Activated CD8-positive, alpha-beta memory T cell treated with anti-CD3 and anti-CD28 coated beads for 4 hours (primary cell): ENCODE results near the gene LY6G6F.
A peak's percentile ranks its signal among the peaks of the same experiment; 100 is the strongest.

ENCODE experiments used
- DNase-seq, 2 donors: peaks; one replicate each; pipeline ENCODE4 v3.0.0-alpha.2; 2020; ENCODE audit warnings: low read depth in 2 of 2

The LY6G6F gene

DNA sequence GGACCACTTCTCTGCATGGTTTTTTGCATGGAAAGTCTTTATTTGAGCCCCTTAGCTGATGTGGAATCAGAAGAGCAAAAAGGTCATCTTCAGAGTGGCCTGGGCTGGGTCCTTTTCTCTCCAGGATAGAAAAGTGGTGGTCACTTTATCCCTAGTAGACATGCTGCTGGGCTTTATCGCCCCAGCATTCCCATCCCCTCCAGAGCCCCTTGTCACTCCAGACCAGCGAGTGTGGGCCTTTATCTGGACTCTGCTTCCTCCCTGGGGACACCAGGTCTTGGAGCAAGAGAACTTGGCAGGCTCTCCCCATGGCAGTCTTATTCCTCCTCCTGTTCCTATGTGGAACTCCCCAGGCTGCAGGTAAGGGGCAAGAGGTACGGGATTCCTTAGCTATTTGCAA is at the start of gene LY6G6F:
LY6G6F (plus strand) TSS at position 268 of the 400 bp plus-strand sequence; CDS start at position 309, 41 bp downstream.
- no peak for DNase-seq

- no peak for DNase-seq
Observed at GRCh38 chr6:31657406-31658157, 49.1 kb upstream of the LY6G6F start.

- no peak for DNase-seq
Observed at GRCh38 chr6:31658158-31658688, 48.4 kb upstream of the LY6G6F start.

DNA sequence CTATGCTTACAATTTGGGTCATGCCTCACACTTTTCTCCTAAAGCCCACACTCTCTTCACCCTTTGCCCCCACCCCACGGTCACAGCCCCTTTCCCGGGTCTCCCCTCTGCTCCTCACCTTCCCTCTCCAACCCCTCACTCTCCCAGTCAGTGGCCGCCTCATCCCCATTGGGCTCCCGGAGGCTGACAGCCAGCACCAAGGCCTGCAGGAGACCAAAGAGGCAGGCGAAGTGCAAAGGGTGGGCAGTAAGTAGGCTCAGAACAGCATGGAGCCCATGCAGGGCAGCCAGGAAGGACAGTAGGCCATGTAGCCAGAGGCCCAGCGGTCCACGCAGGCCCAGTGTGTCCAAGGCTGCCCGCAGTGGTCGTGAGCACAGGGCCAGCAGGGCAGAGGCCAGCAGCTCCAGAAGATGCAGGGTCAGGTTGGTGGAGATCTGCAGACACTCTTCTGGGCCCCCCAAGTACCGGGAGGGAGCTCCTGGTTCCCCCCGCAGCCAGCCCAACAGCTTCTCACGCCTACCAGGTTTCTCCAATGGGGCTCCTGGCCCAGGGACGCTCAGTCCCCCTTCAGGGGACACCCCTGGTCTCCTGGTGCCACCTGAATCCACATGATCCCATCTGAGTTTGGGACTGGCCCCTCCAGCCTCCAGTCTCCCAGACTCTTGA is 47.5 kb upstream of the LY6G6F start:
- DNase-seq, result no peak

- no peak for DNase-seq
Observed at GRCh38 chr6:31659649-31660380, 46.9 kb upstream of the LY6G6F start.

DNA sequence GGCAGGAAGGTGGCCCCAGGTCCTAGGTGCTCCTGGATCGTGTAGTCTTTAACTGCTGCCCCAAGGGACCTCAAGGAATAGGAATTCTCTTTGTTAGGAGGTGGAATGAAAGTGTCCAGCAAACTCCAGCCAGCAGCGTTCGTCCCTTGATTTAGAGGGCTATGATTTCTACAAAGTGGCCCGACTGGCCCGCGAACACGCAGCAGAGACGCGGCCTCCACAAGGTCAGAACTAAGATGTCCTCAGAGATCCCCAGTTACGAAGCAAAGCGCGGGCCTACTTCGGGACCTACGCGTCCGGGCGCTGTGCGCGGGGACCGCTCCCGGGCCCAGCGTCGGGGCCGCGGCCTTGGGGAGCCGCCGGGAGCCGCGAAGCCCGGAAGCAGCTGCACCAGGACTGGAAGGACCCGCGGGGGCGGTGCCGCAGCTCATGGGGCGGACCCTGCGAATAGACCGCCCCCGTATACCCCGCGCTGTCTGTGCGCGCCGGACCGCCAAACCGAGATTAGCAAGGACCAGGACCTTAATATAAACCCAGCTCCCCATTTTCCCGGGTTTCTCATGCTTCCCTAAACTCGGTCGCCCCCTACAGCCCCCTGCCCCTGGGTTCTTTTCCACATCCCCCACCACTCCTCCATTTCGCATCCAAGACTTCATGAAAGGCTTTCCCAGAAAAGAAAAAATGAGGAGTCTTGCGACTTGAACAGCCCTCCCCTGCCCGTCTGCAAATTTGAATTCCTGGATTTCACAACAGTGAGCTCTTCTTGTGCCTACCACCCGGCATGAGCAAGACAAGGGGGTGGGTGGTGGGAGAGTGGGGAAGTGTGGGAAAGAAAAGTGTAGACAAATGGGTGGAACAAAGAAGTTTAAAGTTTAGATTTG is 46.0 kb upstream of the LY6G6F start, which contains the start of gene C6orf47:
C6orf47 (minus strand) TSS at position 398 of the 881 bp plus-strand sequence. CDS start 831 bp downstream, outside the sequence.
- peak; percentile 56 for DNase-seq

- DNase-seq, result no peak
Observed at GRCh38 chr6:31661262-31662123, 45.2 kb upstream of the LY6G6F start.

GRCh38 chr6:31662124-31662723 is 44.4 kb upstream of the LY6G6F start:
- no peak for DNase-seq

DNA sequence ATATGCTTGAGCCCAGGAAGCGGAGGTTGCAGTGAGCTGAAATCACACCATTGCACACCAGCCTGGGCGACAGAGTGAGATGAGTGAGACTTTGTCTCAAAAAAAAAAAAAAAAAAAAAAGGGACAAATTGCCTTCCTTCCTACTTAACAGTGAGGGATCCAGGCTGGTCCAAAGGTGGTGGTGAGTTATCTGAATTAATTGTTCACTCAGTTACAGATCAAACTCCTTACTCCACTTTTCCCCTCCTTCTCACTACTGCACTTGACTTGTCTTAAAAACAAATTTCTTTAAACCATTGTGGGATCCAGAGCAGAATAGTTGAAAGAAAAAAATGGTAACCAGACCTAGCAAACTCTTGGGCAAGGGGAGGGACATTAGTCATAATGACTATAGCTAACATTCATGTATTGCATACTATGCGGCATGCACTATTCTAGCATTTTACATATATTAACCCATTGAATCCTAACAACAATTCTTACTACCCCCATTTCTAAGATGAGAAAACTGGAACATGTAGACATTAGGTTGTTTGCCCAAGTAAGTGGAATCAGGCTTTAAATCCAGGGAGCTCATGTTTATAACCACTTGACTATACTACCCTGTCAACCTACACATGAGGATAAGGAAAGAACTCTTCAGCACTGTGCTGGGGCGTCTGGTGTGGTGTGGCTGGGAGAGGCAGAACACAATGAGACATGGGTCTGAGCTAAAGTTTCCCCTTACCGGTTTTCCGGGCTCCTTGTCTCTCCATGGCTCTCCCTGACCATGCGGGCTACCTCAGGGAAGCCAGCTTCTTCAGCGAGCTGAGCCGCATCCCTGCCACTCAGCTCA is 43.3 kb upstream of the LY6G6F start:
- no peak for DNase-seq

DNA sequence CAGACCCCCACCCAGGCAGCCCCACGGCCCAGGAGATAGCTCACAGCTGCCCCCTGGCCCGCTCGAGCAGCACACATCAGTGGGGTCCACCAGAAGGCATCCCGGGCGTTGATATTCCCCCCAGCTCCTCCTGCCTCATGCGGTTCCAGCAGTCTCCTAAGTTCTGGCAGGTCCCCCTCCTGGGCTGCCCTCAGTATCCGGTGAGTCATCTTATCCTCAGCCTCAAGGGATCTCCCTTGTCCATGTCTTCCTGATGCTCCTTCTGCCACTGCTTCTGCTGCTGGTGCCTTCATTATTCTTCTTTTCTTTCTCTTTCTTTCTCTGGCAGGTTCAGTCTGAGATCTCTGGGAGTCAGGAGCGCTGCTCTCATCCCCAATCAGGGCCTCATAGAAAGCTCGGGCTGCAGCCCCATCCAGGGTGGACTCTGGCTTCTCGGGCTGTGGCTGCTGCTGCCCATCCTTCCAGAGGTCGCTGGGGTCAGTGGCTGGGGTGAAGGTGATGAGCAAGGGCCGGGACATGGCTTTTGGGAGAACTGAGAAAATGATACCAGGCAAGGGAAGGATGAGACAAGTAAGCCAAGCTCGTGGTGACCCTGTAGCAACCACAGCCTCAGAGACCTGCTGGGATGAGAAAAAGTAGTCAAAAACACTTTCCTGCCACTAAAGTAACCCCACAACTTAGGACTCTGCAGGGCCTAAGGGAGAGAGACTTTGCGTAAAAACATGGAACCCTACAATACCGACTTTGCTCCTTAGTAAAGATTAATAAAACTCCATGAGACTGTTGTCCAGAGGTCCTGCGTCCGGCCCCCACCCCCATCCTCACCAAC is 42.5 kb upstream of the LY6G6F start:
- no peak for DNase-seq

GRCh38 chr6:31664790-31665500 is 41.7 kb upstream of the LY6G6F start, which contains the start of gene GPANK1:
GPANK1 (minus strand) TSS chr6:31664997; CDS start chr6:31664478, 519 bp downstream.
- peak; percentile 75 to 85 for DNase-seq

DNA sequence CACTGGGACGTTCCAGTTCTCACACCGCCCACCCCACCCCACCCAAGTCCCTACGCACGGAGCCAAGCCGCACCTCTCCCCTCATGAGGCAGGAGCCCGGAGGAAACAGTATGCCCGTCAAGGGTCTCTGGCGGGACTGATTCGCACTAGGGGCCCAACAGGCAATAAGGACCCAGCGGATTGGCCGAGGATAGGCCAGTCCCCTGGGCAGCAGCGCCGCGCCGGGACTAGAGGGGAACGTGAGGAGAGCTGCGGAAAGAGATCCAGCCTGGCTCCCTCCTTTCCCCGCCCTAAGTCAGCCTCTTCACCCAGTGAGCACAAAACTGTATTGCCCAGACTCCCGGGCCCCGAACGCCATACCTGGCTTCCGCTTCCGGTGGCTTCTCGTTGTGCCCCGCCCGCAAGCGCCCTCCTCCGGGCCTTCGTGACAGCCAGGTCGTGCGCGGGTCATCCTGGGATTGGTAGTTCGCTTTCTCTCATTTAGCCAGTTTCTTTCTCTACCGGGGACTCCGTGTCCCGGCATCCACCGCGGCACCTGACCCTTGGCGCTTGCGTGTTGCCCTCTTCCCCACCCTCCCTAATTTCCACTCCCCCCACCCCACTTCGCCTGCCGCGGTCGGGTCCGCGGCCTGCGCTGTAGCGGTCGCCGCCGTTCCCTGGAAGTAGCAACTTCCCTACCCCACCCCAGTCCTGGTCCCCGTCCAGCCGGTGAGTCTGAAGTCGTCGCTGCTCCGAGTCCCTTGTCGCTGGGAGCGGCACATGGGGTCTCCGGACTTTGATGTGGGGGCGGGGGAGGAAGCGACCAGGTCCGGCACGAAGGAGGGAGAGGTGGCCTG is 40.9 kb upstream of the LY6G6F start, which contains the start of gene CSNK2B:
CSNK2B (plus strand) TSS at position 580 of the 836 bp plus-strand sequence. CDS start 752 bp downstream, outside the sequence.
- DNase-seq, result peak; percentile 94 to 96

DNA sequence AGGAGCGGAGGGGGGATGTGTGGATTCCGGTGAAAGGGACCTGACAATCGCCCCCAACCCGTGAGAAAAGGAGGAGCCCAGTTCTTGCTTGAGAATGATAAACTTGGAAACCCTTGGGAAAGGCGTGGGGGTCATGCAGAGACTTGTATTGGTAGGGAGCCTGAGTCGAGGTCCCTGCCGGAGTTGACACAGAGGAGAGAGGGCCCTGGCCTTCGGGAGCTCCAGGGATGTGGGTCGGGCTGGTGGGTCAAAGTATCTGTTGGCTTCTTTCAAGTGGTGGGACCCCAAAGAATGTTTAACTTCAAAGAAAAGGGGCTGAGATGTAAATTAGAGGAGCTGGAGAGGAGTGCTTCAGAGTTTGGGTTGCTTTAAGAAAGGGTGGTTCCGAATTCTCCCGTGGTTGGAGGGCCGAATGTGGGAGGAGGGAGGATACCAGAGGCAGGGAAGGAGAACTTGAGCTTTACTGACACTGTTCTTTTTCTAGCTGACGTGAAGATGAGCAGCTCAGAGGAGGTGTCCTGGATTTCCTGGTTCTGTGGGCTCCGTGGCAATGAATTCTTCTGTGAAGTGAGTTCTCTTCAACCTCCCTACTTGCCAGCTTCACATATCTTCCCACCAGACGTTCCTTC is 40.2 kb upstream of the LY6G6F start:
- no peak for DNase-seq

DNA sequence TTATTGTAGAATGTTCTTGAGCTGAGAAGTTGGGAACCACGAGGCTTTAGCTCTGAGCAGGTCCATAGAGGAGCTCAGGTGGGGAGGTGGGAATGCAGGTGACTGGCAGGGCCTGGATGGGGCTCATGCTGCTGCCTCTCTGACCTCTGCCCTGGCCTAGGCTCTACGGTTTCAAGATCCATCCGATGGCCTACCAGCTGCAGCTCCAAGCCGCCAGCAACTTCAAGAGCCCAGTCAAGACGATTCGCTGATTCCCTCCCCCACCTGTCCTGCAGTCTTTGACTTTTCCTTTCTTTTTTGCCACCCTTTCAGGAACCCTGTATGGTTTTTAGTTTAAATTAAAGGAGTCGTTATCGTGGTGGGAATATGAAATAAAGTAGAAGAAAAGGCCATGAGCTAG is 37.0 kb upstream of the LY6G6F start, which contains the start of gene LY6G5B:
LY6G5B (plus strand) TSS at position 301 of the 400 bp plus-strand sequence. CDS start 975 bp downstream, outside the sequence.
- DNase-seq, result no peak

- no peak for DNase-seq
Observed at GRCh38 chr6:31676322-31676903, 30.3 kb upstream of the LY6G6F start.
